ENCODE data around the gene HBQ1.

- TF ChIP-seq POLR2A (IDR thresholded peaks at IDR 0.05) (no peak), CTCF (IDR thresholded peaks at IDR 0.05) (no peak)
Measured at GRCh38 chr16:200388-200787, 20.1 kb downstream of the HBQ1 start.
